Fibroblast of skin of left biceps (primary cell): Measurements from ENCODE around the gene KIF1C.
A peak's percentile ranks its signal among the peaks of the same experiment; 100 is the strongest.

ENCODE experiments used
- DNase-seq, 2 experiments: peaks; one replicate each; pipeline ENCODE4 v3.0.0-alpha.2; 2013; ENCODE audit warnings: low read depth in 2 of 2

KIF1C gene

DNA sequence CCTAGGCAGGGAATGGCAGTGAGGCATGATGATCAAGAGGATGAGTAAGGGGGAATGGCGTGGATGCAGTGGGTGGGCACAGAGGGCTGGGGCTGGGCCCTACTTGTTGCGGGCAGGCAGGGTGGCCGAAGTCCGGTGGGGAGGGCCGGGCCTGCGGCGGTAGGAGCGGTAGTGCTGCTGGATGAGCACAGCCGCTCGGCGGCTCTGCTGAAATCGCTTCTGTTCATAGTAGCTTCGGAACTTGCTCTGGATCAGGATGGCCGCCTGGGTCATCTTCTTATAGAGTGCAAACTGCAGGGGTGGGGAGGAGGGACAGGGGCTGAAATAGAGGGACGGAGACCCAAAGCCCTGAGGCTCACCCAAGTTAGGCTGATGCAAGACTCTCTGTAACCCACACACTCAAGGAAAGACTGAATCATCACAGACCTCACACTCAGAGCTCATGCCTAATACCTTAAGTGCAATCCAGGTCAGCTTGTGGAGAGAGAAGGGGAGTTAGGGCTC, 28.7 kb upstream of the KIF1C start:
- DNase-seq = peak; percentile 89

DNA sequence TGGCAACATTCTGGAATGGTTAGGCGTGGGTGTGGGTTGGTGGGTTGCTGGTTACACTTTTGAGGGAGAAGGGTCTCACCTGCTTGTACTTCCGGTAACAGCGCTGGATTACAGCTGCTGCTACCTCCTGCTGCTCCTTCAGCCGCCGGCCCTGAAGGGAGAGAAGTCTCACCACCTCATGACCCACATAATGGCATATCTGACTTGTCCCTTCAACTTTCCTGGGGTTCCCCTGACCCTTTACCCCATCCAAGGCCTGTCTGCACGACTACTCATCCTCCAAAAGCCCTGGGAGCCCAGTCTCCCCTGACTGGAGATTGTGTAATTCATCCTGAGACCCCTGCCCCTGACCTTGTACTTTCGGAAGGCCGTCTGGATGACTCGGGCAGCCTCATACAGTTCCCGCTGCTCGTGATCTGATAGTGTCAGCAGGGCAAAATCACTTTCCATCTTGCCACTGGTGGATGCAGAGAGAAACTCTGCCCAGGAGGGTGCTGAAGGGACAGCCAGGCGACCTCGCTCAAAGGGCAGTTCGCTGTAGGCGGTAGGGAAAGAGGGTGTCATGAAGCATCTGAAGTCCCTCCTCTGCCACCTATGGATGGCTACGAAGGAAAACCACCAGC, 28.1 kb upstream of the KIF1C start:
- no peak for DNase-seq

DNA sequence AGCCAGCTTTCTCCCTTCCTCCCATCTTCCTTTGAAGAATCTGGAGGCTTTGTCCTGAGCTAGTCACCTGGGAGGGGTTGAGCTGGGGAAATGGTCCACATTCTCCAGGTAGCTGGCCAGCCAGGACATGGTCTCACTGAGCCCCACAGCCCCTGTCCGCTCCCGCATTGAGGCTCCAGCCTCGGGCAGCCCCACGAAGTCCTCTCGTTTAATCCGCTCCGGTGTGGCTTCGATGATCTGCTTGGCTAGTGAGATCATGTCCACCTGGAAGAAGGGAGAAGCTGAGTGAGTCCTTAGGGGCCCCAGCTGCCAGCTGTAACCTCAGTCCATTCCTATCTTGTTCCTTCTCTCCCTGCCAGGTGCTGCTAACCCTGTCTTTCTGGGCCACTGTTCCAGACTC, 27.5 kb upstream of the KIF1C start:
- no peak for DNase-seq

DNA sequence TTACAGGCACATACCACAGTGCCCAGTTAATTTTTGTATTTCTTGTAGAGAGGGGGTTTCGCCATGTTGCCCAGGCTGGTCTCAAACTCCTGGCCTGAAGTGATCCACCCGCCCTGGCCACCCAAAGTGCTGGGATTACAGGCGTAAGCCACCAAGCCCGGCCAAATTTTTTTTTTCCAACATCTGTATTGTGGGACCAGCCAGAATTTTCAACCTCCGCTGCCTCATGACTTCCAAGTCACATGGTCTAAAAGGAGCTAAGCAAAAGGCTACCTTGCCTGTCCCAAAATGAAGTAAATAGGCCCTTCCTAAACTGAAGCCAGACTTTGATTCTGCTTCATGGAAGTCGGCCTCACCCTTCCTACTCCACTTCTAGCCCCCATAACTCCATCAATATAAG, 25.9 kb upstream of the KIF1C start:
- DNase-seq = no peak

DNA sequence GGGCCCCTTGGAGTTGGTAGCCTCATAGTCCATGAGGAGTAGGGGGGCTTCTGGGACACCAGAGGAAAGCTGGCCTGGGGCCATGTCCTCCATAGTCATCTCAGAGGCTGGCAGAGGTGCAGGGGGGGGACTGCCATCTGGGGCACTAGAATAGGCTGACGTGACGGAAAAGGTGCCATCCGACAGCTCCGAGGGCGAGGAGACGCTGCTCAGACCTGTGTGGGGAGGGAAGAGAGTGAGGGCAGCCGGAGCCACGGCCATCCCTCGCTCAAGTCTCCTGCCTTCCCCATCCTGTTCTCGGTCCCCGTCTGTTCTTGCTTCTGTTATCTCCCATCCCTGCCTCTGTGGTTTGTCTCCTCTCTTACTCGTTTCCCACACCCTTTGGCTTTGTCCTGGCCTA, 25.4 kb upstream of the KIF1C start:
- DNase-seq = no peak

DNA sequence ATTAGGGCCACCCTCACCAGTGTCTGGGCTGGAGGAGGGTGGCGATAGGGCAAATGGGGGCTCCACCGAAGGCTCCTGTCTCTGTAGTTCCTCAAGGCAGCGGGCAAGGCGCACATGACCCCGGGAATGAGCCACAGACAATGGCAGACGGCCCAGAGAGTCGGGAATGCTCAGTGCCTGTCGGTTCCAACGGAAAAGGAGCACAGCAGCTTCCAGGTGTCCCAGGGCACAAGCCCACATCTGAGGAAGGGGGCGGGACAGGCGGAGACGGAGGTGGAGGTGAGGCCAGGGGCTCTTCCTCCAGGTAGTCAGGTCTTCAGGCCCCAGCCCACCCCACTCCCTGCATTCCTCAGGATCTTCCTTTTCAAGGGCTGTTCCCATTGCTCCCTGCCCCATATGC, 25.0 kb upstream of the KIF1C start:
- DNase-seq = no peak

DNA sequence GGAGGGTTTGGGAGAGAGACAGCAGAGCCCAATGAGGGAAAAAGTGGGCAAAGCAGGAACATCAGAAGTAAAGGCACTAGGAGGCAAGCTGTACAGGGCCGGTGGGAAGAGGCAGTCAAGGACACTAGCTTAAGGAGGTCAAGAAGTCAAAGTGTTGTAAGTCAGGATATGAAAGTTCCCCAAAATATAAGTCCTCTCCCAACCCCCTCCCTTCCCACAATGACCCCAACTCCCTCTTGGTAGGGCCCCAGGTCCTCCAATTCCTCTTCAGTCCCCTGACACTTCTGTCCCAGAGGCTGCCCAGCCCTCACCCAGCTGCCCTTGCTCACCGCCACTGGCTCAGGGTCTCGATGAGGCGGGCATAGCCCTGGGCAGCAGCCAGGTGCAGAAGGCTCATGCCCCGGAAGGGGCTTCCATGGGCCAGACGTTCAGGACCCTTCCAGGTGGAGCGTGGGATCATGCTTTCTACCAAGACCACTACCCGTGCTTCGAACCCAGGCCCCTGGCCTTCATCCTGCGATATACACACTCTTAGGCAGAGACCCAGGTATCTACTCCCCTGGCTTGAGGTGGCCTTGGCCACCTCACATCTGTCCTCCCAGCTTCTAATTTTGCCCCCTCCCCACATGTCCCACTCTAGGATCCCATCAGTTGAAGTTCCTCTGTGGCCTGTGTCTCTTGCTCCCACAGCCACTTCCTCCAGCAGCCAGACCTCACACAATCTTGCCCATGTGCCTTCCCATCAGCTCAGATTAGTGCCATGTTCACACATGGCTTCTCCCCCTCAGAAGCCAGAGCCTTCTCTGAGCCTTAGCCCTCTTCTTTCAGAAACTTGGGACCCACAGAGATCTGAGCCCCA, 24.3 kb upstream of the KIF1C start:
- no peak for DNase-seq

DNA sequence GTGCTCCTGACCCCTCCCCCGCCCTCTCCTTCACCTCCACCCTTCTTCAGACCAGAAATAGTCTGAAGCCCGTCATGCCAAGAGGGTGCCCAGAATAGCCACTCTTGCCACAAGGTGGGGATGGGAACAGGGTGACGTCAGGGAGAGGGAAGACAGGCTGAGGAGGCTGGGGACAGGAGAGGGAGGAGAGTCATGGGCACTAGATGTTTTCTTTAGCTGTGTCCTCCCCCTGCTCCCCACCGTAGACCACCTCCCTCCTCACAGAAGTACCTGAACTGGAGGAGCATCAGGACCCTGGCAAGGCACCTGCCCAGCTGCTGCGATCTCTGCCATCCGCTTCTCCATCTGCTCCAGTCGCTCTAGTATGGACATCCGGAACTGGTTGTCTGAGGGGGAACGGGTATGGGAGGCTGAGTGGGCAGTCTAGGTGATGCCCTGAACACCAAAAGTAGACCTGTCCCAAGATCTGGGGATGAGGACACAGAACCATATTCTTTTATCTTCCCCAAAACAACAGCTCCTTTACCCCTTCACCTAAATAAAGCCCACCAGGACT, 23.6 kb upstream of the KIF1C start:
- DNase-seq = no peak

DNA sequence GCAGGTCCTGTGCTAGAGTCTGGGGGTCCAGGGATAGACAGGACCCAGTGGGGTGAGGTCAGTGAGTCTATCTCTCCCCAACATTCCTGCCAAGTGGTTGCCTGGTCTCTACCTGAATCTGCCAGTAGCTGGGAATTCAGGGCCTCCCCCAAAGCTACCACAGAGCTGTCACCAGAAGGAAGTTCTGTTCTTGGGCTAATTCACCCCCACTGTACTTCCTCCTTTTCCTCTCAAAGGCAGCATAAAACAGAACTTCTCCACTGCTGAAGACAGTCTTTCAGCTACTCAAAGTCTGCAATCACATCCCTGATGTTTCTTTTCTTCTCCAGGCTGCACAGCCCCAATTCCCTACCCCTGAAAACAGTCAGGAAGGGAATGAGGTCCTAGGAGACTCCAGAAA, 19.0 kb upstream of the KIF1C start:
- DNase-seq = no peak

DNA sequence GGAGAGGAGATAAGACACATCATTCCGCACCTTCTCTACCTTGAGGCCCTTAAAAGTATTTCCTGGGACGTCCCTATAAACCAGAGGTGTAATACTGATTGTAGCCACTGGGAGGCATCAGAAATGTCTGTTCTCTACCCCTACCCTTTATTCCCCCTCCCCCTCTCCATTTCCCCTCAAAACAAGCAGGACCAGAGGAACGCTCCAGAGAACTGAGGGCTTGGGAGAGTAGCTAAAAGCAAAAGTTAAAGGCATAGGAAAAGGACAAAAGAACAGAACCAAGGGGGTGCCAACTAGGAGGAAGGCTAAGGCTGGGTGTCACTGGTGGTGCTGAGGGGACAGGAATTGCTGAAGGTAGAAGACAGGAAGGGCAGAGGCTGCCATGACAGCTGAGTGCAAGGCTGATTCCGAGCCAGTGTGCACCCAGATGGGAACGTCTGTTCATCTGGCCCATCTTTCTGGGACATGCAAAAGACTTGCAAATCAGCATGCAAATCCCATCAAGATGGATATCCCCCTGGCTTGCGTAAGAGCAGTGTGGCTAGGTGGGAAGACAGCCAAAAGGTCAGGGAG, 17.0 kb upstream of the KIF1C start:
- peak; percentile 15 to 23 for DNase-seq

DNA sequence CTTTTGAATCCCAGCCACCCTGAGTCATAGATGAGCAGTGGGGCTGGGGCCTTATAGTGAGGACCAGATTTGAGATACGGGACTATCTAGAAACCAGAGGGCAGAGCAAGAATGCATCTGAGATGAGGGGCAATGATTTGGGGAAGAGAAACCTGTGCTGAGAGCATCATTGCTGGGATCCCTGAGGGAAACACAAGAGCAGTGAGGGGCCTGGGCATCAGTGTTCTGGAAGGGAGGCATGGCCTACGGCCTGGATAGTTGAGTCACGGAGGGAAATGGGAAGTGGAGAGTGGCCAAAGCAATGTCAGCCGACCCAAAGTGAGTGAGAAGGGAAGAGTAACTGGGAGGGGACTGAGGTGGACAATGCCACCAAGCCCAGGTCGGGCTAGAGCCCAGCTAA, 15.4 kb upstream of the KIF1C start:
- no peak for DNase-seq

DNA sequence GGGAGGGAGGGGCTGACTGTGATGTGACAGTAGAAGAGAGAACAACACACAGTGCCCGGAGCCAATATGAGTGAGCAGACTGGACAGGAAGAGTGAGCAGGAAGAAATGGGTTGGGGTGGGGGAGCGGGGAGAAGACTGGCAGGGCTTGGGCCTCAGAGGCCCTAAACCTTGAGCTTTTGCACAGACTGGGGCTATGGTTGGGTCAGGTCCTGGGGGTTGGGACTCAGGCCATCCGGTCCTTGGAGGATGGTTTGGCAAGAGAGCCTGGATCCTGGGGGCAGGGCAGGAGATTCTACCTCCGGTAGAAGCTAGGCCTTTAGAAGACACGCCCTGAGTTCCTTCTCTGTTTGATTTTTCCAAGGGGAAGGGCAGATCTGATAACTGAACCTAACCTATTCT, 11.3 kb upstream of the KIF1C start:
- no peak for DNase-seq

DNA sequence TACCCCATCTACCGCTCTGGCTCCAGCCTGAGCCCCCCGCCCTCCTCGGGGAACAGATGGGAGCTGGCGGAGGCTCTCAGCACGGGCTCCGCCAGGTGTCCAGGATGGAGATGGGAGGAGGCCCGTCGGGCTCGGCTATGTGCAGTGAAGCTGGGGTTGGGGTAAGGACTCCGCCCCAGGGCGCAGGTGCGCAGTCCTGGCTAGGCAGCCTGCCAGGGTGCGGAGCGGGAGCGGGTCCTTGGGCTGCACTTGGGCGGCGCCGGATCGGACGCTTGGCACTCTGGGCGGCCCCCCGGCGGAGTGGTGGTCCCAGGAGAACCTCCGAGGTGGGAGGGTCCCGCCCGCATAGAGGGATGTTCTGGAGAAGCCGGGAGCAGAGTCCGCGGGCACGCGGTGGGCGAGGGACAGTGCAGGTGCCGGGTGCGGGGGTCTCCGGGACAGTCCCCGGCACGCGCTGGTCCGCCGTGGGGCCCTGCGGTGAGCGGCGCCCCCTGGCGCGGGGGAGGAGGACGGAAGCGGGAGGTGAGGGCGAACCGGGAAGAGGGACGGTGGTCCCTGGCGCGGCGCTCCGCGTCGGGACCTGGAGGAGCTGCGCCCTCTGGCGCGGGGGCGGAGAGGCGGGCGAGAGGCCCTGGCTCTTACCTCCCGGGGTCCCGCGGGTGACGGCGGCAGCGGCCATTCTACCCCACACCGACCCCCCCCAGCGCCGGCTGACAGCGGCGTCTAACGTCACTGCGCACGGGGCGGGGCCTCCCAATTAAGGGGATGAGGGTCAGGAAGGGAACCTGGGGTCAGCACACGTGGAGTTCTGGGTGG, 10.6 kb upstream of the KIF1C start, which contains the start of gene CAMTA2:
CAMTA2 (minus strand) TSS at position 725 of the 816 bp plus-strand sequence. CDS start 1,453 bp downstream, outside the sequence.
- peak; percentile 32 to 39 for DNase-seq

DNA sequence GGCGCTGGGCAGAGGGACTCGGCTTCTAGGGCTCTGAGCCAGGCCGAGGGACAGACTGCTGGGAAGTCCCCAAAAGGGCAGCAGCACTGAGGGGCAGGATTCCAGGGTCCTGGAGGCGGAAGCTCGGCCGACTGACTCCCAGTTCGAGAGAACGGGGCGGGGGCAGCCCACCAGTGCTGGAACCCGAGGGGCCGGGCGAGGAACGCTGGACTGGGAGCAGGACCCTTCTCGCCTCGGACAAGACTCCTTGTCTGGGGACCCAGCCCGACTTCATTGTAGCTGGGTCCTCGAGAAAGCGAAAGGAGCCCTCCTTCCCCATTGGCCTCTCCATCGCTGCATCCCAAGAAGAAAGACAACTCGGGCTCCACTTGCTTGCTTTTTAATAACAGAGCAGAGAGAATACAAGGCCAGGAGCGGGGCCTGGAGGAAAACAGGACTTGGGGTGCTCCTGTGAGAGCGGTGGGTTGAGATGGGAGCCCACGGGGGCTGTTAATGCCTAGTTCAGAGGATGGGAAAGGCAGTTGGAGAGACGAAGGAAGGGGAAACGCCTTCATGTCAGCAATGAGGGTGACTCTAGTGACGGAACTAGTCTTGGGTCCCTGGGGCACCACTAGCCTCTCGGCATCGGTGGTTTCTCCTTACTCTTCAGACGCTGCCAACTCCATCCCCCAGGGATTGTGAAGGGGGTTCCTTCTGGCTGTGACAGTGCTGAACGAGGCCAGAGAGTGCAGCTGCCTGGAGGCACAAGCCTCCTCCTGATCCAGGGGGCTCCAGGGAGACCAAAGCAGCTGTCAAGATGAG, 9.8 kb upstream of the KIF1C start:
- DNase-seq = no peak

DNA sequence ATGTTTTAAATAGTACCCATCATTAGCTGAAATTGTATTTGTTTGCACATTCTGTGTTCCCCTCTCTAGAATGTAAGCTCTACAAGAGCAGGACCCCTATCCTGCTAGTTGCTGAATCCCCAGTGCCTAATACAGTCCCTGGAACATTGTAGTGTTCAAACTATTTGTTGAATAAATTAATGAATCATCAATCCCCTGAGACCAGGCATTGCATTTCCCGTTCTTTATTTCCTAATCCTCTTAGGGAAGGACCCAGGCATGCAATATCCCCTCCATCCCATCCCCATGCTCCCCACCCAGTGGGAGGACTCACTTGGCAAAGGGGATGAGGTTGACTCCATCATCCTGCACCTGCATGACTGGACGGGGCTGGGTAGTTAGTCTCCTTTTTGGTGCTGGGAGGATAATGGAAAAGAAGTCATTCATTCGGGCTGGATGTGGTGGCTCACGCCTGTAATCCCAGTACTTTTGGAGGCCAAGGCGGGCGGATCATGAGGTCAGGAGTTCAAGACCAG, 3.6 kb upstream of the KIF1C start:
- no peak for DNase-seq

DNA sequence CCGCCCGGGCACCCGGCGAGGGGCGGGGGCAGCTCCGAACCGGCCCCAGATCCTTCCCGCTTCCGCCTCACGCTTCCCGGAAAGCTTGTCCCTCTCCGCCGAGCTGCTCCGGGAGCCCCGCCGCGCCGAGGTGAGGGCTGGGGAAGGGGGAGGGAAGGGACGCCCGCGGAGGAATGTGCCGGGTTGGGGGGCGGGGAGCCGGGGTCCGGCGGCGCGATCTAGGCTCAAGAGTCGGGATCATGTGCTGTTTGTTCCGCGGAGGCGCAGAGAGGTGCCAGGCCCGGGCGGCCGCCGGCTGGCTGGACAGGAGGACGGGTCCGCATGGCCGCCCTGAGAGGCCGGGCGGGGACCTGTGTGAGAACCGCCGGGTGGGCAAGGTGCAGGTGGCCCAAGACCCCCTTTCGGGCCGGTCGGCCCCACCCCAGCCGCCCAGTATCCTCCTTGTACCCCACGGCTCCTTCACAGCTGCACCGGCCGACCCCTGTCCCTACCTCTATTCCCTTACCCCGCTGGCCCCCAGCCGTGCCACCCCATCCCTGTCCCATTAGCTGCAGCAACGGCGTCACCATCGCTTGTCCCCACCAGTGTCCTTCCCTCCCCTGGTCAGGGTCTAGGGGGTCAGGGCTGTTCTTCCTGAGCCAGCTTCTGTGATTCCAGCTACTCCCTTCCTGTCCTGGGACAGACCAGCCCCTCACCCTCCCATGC, 429 bp downstream of the KIF1C start:
- DNase-seq = no peak

DNA sequence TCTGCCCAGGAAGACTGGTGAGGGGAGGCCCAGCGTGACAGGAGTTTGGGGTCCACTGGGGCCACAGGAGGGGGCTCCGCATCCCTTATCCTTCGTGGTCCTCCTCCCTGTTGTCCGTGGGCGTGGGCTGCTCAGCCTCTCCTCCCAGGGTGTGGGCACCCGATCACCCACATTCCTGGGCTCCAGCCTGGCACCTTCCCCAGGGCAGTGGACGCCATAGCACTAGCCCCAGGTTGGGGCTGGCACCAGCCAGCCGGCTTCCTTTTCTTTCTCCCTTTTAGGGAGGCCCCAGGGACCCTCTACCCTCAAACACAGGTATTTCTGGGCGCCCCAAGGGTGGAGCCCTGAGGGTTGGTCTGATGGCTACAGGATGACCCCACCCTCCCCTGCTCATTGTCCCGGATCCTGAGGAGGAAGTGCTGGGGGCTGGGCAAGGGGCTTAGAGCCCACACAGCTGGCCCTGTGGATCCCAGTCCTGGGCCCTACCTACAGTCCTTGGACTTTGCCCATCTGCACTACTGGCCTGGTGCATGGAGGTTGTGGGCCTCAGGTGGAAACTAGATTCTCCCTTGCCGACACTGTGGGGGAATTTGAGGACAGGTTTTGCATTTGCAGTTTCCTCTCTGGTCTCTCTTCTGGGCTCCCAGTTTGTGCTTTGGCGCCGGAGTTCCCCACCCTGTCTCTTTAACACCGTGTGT, 1.1 kb downstream of the KIF1C start:
- DNase-seq = no peak

DNA sequence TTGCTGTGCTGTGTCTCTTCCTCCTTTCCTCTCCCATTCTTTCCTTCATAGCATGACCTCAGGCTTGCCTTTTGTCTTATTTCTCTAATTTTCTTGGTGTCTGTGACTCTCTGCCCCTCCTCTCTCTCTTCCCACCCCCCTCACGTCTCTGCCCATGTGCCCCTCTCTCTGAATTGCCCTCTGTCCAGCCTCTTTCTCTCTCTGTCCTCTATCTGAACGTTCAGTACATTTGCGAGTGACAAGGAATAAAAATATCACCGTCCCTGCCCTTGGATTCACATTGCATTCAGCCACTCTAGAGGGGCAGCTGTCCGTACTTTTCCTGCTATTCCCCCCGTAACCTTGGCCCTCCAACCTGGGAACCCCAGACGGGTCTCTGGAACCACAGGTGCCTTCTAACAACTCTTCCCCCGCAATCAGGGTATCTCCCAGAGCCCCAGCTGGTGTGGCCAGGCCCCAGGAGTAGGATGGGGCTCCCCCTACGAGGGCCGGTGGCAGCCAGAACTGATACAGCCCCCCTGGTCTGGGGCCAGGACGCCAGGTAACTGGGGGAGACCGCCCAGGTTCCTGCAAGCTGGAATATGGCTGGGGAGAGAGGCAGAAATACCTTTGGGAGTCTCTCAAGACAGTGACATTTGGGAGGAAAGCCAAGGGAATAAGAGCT, 1.8 kb downstream of the KIF1C start:
- DNase-seq = no peak

DNA sequence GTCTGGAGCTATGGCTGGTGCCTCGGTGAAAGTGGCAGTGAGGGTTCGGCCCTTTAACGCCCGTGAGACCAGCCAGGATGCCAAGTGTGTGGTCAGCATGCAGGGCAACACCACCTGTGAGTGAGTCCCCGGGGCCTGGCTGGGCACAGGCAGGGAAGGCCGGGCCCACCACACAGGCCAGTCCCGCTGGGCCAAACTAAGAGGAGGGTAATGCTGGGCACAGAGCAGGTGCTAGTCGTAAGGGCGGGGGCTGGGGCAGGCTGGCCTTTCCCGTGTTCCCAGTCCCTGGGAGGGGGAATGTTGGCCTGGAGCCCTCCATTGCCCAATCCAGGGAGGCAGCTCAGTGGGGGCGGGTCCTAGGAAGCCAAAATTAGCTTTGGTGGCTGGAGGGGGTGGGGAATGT, 2.5 kb downstream of the KIF1C start:
- DNase-seq = no peak
